ENCODE data around the gene CFAP61.
"Not testable (repeated sequence)": the region's sequence is repeated elsewhere in the genome, so short reads cannot be mapped to it uniquely, and the experiment has no call there.

The CFAP61 gene

GRCh38 chr20:20052074-20052970 is at the start of gene CFAP61, which contains the start of gene CRNKL1:
Gene CFAP61 (plus strand): TSS chr20:20052532. CDS start chr20:20056654, 4,122 bp downstream.
Gene CRNKL1 (minus strand): TSS chr20:20052466. CDS start chr20:20052342, 124 bp downstream.
- peak; percentile 75 for DNase-seq

GRCh38 chr20:20003031-20003954 is 49.0 kb upstream of the CFAP61 start:
- DNase-seq, result no peak

- DNase-seq, result not testable (repeated sequence)
Observed at GRCh38 chr20:20003955-20004322, 48.4 kb upstream of the CFAP61 start.

GRCh38 chr20:20005342-20005741 is 47.0 kb upstream of the CFAP61 start:
- no peak for DNase-seq

- DNase-seq, result no peak
Observed at GRCh38 chr20:20009784-20010253, 42.5 kb upstream of the CFAP61 start.

- DNase-seq, result peak; percentile 79
Observed at GRCh38 chr20:20010639-20011500, 41.5 kb upstream of the CFAP61 start.

GRCh38 chr20:20012541-20012940 is 39.8 kb upstream of the CFAP61 start:
- DNase-seq, result no peak

- DNase-seq, result no peak
Observed at GRCh38 chr20:20014659-20015058, 37.7 kb upstream of the CFAP61 start.

- DNase-seq, result peak; percentile 75
Observed at GRCh38 chr20:20017001-20017843, 35.1 kb upstream of the CFAP61 start, which contains the start of gene NAA20. Gene NAA20 (plus strand): TSS chr20:20017362. CDS start chr20:20017397, 35 bp downstream.

GRCh38 chr20:20017844-20018185 is 34.5 kb upstream of the CFAP61 start:
- DNase-seq, result no peak

GRCh38 chr20:20018366-20018765 is 34.0 kb upstream of the CFAP61 start:
- no peak for DNase-seq

GRCh38 chr20:20019123-20019522 is 33.2 kb upstream of the CFAP61 start:
- no peak for DNase-seq

GRCh38 chr20:20020908-20021307 is 31.4 kb upstream of the CFAP61 start:
- DNase-seq, result no peak

- no peak for DNase-seq
Observed at GRCh38 chr20:20021835-20022234, 30.5 kb upstream of the CFAP61 start.

GRCh38 chr20:20022498-20022897 is 29.8 kb upstream of the CFAP61 start:
- no peak for DNase-seq

GRCh38 chr20:20023395-20023794 is 28.9 kb upstream of the CFAP61 start:
- DNase-seq, result no peak

GRCh38 chr20:20024942-20025341 is 27.4 kb upstream of the CFAP61 start:
- no peak for DNase-seq

GRCh38 chr20:20027284-20027683 is 25.0 kb upstream of the CFAP61 start:
- DNase-seq, result no peak

- DNase-seq, result no peak
Observed at GRCh38 chr20:20031790-20032189, 20.5 kb upstream of the CFAP61 start.

GRCh38 chr20:20034486-20034885 is 17.8 kb upstream of the CFAP61 start:
- DNase-seq, result no peak

- no peak for DNase-seq
Observed at GRCh38 chr20:20036756-20037155, 15.6 kb upstream of the CFAP61 start.
